ENCODE results near the gene RASGEF1B. TPM values are rescaled to one million over a fixed set of nuclear protein-coding genes. Genes with fewer than 3 reads are reported as not detected.

The RASGEF1B gene
- total and polyA plus RNA-seq, 2 of the 4 experiments (the other 2 are of a cell fraction) = 0.09 to 0.36 TPM

- H3K9me1 ChIP-seq (ENCODE audit: insufficient read depth, low read length) = no peaks in the 10 kb centered on the region; the same call in 1 of the 2 replicates
- H3K4me2 ChIP-seq (ENCODE audit: low read depth, low read length) = no peak overlapping the region
- H3K27me3 ChIP-seq (ENCODE audit: control insufficient read depth, insufficient read depth, low read length) = peaks cover 20% of the 10 kb centered on the region
- H2BK120ac ChIP-seq (ENCODE audit: low read depth, low read length) = no peak overlapping the region
- TF ChIP-seq MAZ (IDR thresholded peaks at IDR 0.05; ENCODE audit: borderline replicate concordance, low read depth, low read length) (no peak), USF2 (IDR thresholded peaks at IDR 0.05; ENCODE audit: low read depth, low read length) (no peak), BHLHE40 (IDR thresholded peaks at IDR 0.05; ENCODE audit: low read depth, low read length) (no peak), NFE2L2 (IDR thresholded peaks at IDR 0.05; ENCODE audit: low read depth, low read length) (no peak), RCOR1 (IDR thresholded peaks at IDR 0.05; ENCODE audit: insufficient replicate concordance, low read length) (no peak), MAFK (IDR thresholded peaks at IDR 0.05; ENCODE audit: low read depth, low read length) (no peak), CHD1 (IDR thresholded peaks at IDR 0.05; ENCODE audit: low read depth, low read length) (no peak), CTCF (conservative IDR thresholded peaks at IDR 0.05; ENCODE audit: low read depth, low read length) (no peak), POLR2A (IDR thresholded peaks at IDR 0.05; ENCODE audit: low read depth, low read length) (no peak), ELK1 (IDR thresholded peaks at IDR 0.05; ENCODE audit: borderline replicate concordance, low read depth, low read length) (no peak), FOS (IDR thresholded peaks at IDR 0.05; ENCODE audit: low read depth, low read length) (no peak), RFX5 (IDR thresholded peaks at IDR 0.05; ENCODE audit: low read depth, low read length) (no peak), SMC3 (IDR thresholded peaks at IDR 0.05; ENCODE audit: low read depth, low read length) (no peak), RAD21 (IDR thresholded peaks at IDR 0.05; ENCODE audit: low read length) (no peak), MXI1 (IDR thresholded peaks at IDR 0.05; ENCODE audit: borderline replicate concordance, low read depth, low read length) (no peak), CEBPB (IDR thresholded peaks at IDR 0.05; ENCODE audit: low read depth, low read length) (no peak)
- H3K18ac ChIP-seq (ENCODE audit: low read depth, low read length) = no peak overlapping the region
- no peaks in the 10 kb centered on the region for H3K36me3 ChIP-seq (ENCODE audit: control insufficient read depth, insufficient read depth, low read length)
- no peak overlapping the region for H2BK15ac ChIP-seq (ENCODE audit: low read depth, low read length)
- WGBS, 2 experiments (ENCODE audit: extremely low coverage in 2 of 2, insufficient read length in 1 of 2) = no CpG with 5 or more reads among the region's 2 CpGs
- H3K27ac ChIP-seq (ENCODE audit: insufficient read depth, low read length) = no peak overlapping the region
- no peak for DNase-seq
- H2BK20ac ChIP-seq (ENCODE audit: low read depth, low read length) = no peak overlapping the region
- ChIA-PET CTCF (no interaction called here), POLR2A (ENCODE audit: unreplicated experiment) (no interaction called here)
- H3K23ac ChIP-seq (ENCODE audit: low read depth, low read length) = no peak overlapping the region
- BruUV-seq (replicated peaks) = no TSS peak
- no peaks in the 10 kb centered on the region for H3K9me3 ChIP-seq (ENCODE audit: control insufficient read depth, insufficient read depth, low read length)
- no peak overlapping the region for H4K8ac ChIP-seq (ENCODE audit: low read depth in 2 of 2, low read length in 2 of 2)
- H2BK5ac ChIP-seq (ENCODE audit: low read depth, low read length, poor library complexity, severe bottlenecking) = no peak overlapping the region
- no peak overlapping the region for H3K4me3 ChIP-seq (ENCODE audit: insufficient read depth, low read depth, low read length)
- intact Hi-C loops (cut with micrococcal nuclease) (loop anchor here (5.0 kb wide), 1 partner anchor 894 kb away; no protein-coding TSS in a partner anchor), dilution Hi-C loops (cut with HindIII; ENCODE audit: low sequenced_read_pairs, unreplicated experiment) (no loop called here), in situ Hi-C loops (cut with MboI; ENCODE audit: low sequenced_read_pairs) (loop anchor here (5.0 kb wide), 1 partner anchor 374 kb away; no protein-coding TSS in a partner anchor)
- H4K20me1 ChIP-seq (ENCODE audit: insufficient read depth, low read length) = no peaks in the 10 kb centered on the region
- H2AFZ ChIP-seq (replicated peaks; ENCODE audit: low read length, poor library complexity) = no peak overlapping the region
- H4K5ac ChIP-seq (ENCODE audit: low read depth, low read length) = no peak overlapping the region
- H3K79me1 ChIP-seq (ENCODE audit: low read depth in 1 of 2, low read length in 2 of 2) = no peaks in the 10 kb centered on the region
- H2AK5ac ChIP-seq (ENCODE audit: low read depth, low read length) = no peak overlapping the region
- H3K56ac ChIP-seq (ENCODE audit: extremely low read depth, insufficient read depth, low read length) = no peak overlapping the region
- no peak overlapping the region for H3K9ac ChIP-seq (ENCODE audit: low read depth, low read length)
- H3K14ac ChIP-seq (replicated peaks; ENCODE audit: low read depth, low read length) = no peak overlapping the region
- H4K91ac ChIP-seq (ENCODE audit: insufficient read depth, low read depth, low read length) = no peak overlapping the region
- ATAC-seq (ENCODE audit: low read depth) = no peak
- H3K4me1 ChIP-seq (ENCODE audit: control insufficient read depth, insufficient read depth, low read length) = peaks cover 2% of the 10 kb centered on the region; the same call in 1 of the 2 replicates
- H2AK9ac ChIP-seq (replicated peaks; ENCODE audit: low read depth, low read length, poor library complexity) = no peak overlapping the region
- H3K4ac ChIP-seq (ENCODE audit: low read depth, low read length) = no peak overlapping the region
Measured at GRCh38 chr4:81468678-81469077, 3.0 kb downstream of the RASGEF1B start.

Measured in IMR-90 (cell line).